HEK293 (cell line): ENCODE data around the gene LRRTM4.

Source experiments
- BCL11A ChIP-seq: fragments of 450-650 bp; formaldehyde crosslinking; IDR thresholded peaks from 2 replicates; pipeline ENCODE4 v1.5.1; 2016; ENCODE audit warnings: low read depth, missing biosample characterization, missing genetic modification characterization
- CTCF ChIP-seq: fragments of 450-650 bp; formaldehyde crosslinking; IDR thresholded peaks from 2 replicates; pipeline ENCODE4 v1.5.1; 2016; ENCODE audit warnings: missing biosample characterization, missing genetic modification characterization
- KLF7 ChIP-seq: fragments of 450-650 bp; formaldehyde crosslinking; IDR thresholded peaks from 2 replicates; pipeline ENCODE4 v1.5.1; 2016; ENCODE audit warnings: missing biosample characterization, missing genetic modification characterization, borderline replicate concordance
- YY1 ChIP-seq: fragments of 450-650 bp; formaldehyde crosslinking; IDR thresholded peaks from 2 replicates; pipeline ENCODE4 v1.5.1; 2018; ENCODE audit warnings: missing biosample characterization, missing genetic modification characterization
- ZNF214 ChIP-seq: fragments of 450-650 bp; formaldehyde crosslinking; IDR thresholded peaks from 2 replicates; pipeline ENCODE4 v1.5.1; 2017; ENCODE audit warnings: missing biosample characterization, mild to moderate bottlenecking, missing genetic modification characterization, borderline replicate concordance
- ZNF274 ChIP-seq, 2 experiments: fragments of 200-500 bp in 1 of 2; fragments of 450-650 bp in 1 of 2; sonication (Bioruptor generic) in 1 of 2; formaldehyde crosslinking in 1 of 2; IDR thresholded peaks; 2 replicates each; pipeline versions ENCODE4 v1.5.1 to v1.6.1; 2014 to 2016; ENCODE audit warnings: borderline replicate concordance in 1 of 2, inconsistent platforms in 1 of 2, low read length in 1 of 2, missing biosample characterization in 1 of 2, missing genetic modification characterization in 1 of 2
- ZNF514 ChIP-seq: fragments of 450-650 bp; formaldehyde crosslinking; IDR thresholded peaks from 2 replicates; pipeline ENCODE4 v1.5.1; 2016; ENCODE audit warnings: missing biosample characterization, missing genetic modification characterization
- ZNF645 ChIP-seq: fragments of 450-650 bp; formaldehyde crosslinking; IDR thresholded peaks from 2 replicates; pipeline ENCODE4; 2016; ENCODE audit warnings: missing biosample characterization, missing genetic modification characterization
- ZXDB ChIP-seq: fragments of 450-650 bp; formaldehyde crosslinking; IDR thresholded peaks from 2 replicates; pipeline ENCODE4 v1.5.1; 2016; ENCODE audit warnings: missing biosample characterization, missing genetic modification characterization
- TF ChIP-seq, protein P1 (sequence below): fragments of 450-650 bp; formaldehyde crosslinking; IDR thresholded peaks from 2 replicates; pipeline ENCODE4 v1.5.1; 2016; ENCODE audit warnings: missing biosample characterization, missing genetic modification characterization

- TF ChIP-seq ZNF645 (tag by site-specific recombination) (no peak), BCL11A (tag by site-specific recombination) (no peak), YY1 (tag by site-specific recombination) (no peak), CTCF (tag by site-specific recombination) (no peak), ZNF214 (tag by site-specific recombination) (no peak), ZNF274 (IDR thresholded peaks at IDR 0.05; ENCODE audit: low read length) (no peak), ZNF274 (tag by site-specific recombination; IDR thresholded peaks at IDR 0.05; ENCODE audit: borderline replicate concordance) (no peak), ZNF514 (tag by site-specific recombination) (no peak), ZXDB (tag by site-specific recombination) (no peak), KLF7 (no peak)
- TF ChIP-seq, protein P1, sequence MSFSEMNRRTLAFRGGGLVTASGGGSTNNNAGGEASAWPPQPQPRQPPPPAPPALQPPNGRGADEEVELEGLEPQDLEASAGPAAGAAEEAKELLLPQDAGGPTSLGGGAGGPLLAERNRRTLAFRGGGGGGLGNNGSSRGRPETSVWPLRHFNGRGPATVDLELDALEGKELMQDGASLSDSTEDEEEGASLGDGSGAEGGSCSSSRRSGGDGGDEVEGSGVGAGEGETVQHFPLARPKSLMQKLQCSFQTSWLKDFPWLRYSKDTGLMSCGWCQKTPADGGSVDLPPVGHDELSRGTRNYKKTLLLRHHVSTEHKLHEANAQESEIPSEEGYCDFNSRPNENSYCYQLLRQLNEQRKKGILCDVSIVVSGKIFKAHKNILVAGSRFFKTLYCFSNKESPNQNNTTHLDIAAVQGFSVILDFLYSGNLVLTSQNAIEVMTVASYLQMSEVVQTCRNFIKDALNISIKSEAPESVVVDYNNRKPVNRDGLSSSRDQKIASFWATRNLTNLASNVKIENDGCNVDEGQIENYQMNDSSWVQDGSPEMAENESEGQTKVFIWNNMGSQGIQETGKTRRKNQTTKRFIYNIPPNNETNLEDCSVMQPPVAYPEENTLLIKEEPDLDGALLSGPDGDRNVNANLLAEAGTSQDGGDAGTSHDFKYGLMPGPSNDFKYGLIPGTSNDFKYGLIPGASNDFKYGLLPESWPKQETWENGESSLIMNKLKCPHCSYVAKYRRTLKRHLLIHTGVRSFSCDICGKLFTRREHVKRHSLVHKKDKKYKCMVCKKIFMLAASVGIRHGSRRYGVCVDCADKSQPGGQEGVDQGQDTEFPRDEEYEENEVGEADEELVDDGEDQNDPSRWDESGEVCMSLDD (tag by site-specific recombination), result no peak
Observed at GRCh38 chr2:77025714-77026113, 496.5 kb downstream of the LRRTM4 start.
